ENCODE measurements around the gene ENO1.

GRCh38 chr1:8913457-8913856 lies 35.0 kb upstream of the ENO1 start:
- TF ChIP-seq POLR2A (IDR thresholded peaks at IDR 0.05; ENCODE audit: low read depth, low read length) (no peak), CTCF (conservative IDR thresholded peaks at IDR 0.05; ENCODE audit: low read depth, low read length) (no peak), SMC3 (IDR thresholded peaks at IDR 0.05; ENCODE audit: low read depth, low read length) (no peak)
- TF ChIP-seq, protein P1, sequence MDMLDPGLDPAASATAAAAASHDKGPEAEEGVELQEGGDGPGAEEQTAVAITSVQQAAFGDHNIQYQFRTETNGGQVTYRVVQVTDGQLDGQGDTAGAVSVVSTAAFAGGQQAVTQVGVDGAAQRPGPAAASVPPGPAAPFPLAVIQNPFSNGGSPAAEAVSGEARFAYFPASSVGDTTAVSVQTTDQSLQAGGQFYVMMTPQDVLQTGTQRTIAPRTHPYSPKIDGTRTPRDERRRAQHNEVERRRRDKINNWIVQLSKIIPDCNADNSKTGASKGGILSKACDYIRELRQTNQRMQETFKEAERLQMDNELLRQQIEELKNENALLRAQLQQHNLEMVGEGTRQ (IDR thresholded peaks at IDR 0.05; ENCODE audit: low read depth, low read length): no peak
